H9 (cell line): ENCODE measurements around the gene BNIP5. TPM values are rescaled to one million over a fixed set of nuclear protein-coding genes. Genes with fewer than 3 reads are reported as not detected.

Source experiments
- DNase-seq: peaks from one replicate; pipeline ENCODE4 v3.0.0-alpha.2; 2017
- H2AFZ ChIP-seq: one replicate; pipeline ENCODE4 v1.6.1; 2013; ENCODE audit warnings: mild to moderate bottlenecking, low read length, control low read depth, moderate library complexity
- H2AK5ac ChIP-seq: 2 replicates; pipeline ENCODE4 v1.6.1; 2013; ENCODE audit warnings: low read length, control low read depth, mixed read lengths; ENCODE audit not compliant: insufficient read length
- H2BK120ac ChIP-seq: one replicate; pipeline ENCODE4 v1.6.1; 2013; ENCODE audit warnings: low read depth, mild to moderate bottlenecking, low read length, control low read depth, inconsistent platforms; ENCODE audit not compliant: poor library complexity, severe bottlenecking
- H2BK12ac ChIP-seq: 2 replicates; pipeline ENCODE4 v1.6.1; 2013; ENCODE audit warnings: low read length, control low read depth, mixed read lengths, low read depth; ENCODE audit not compliant: insufficient read length
- H2BK15ac ChIP-seq: 2 replicates; pipeline ENCODE4 v1.6.1; 2013; ENCODE audit warnings: low read depth, low read length, control low read depth
- H2BK20ac ChIP-seq: one replicate; pipeline ENCODE4 v1.6.1; 2013; ENCODE audit warnings: low read depth, mild to moderate bottlenecking, low read length, control low read depth, inconsistent platforms; ENCODE audit not compliant: poor library complexity, severe bottlenecking
- H2BK5ac ChIP-seq: 2 replicates; pipeline ENCODE4 v1.6.1; 2013; ENCODE audit warnings: low read length, control low read depth, mixed read lengths; ENCODE audit not compliant: insufficient read length
- H3K14ac ChIP-seq: 2 replicates; pipeline ENCODE4 v1.6.1; 2013; ENCODE audit warnings: low read length, control low read depth; ENCODE audit not compliant: insufficient read depth
- H3K18ac ChIP-seq: 2 replicates; pipeline ENCODE4 v1.6.1; 2013; ENCODE audit warnings: low read depth, mild to moderate bottlenecking, mixed read lengths, low read length, control low read depth; ENCODE audit not compliant: insufficient read length
- H3K23ac ChIP-seq: 2 replicates; pipeline ENCODE4 v1.6.1; 2013; ENCODE audit warnings: low read length, control low read depth, mixed read lengths, low read depth; ENCODE audit not compliant: insufficient read length
- H3K23me2 ChIP-seq: 2 replicates; pipeline ENCODE4 v1.6.1; 2013; ENCODE audit warnings: low read depth, mild to moderate bottlenecking, mixed read lengths, low read length, control low read depth; ENCODE audit not compliant: insufficient read length, poor library complexity, severe bottlenecking
- H3K27ac ChIP-seq: 2 replicates; pipeline ENCODE4 v1.5.1; 2013; ENCODE audit warnings: low read length, control low read depth, mixed read lengths, low read depth; ENCODE audit not compliant: insufficient read length
- H3K27me3 ChIP-seq: 2 replicates; pipeline ENCODE4 v1.6.1; 2013; ENCODE audit warnings: low read length, control low read depth, inconsistent platforms; ENCODE audit not compliant: insufficient read depth
- H3K4ac ChIP-seq: 2 replicates; pipeline ENCODE4 v1.6.1; 2013; ENCODE audit warnings: low read depth, mild to moderate bottlenecking, control low read depth, inconsistent platforms, low read length, moderate library complexity
- H3K4me1 ChIP-seq: 2 replicates; pipeline ENCODE4 v1.6.1; 2013; ENCODE audit warnings: low read length, control low read depth, inconsistent platforms; ENCODE audit not compliant: insufficient read depth
- H3K4me2 ChIP-seq: 2 replicates; pipeline ENCODE4 v1.6.1; 2013; ENCODE audit warnings: low read length, control low read depth, mixed read lengths; ENCODE audit not compliant: insufficient read length, insufficient read depth
- H3K56ac ChIP-seq: 2 replicates; pipeline ENCODE4 v1.6.1; 2013; ENCODE audit warnings: low read depth, mild to moderate bottlenecking, mixed read lengths, low read length, control low read depth; ENCODE audit not compliant: insufficient read length
- H3K79me1 ChIP-seq: 2 replicates; pipeline ENCODE4 v1.6.1; 2013; ENCODE audit warnings: low read depth, mild to moderate bottlenecking, moderate library complexity, low read length, control low read depth, inconsistent platforms; ENCODE audit not compliant: insufficient read depth, poor library complexity, severe bottlenecking
- H3K79me2 ChIP-seq: 2 replicates; pipeline ENCODE4 v1.6.1; 2013; ENCODE audit warnings: low read length, control low read depth, inconsistent platforms; ENCODE audit not compliant: insufficient read depth
- H3K9ac ChIP-seq: 2 replicates; pipeline ENCODE4 v1.6.1; 2013; ENCODE audit warnings: low read length, control low read depth, mixed read lengths; ENCODE audit not compliant: insufficient read length; ENCODE audit errors: extremely low read depth
- H3K9me3 ChIP-seq: one replicate; pipeline ENCODE4 v1.6.1; 2013; ENCODE audit warnings: low read depth, low read length, inconsistent platforms; ENCODE audit not compliant: control insufficient read depth
- H3T11ph ChIP-seq: one replicate; pipeline ENCODE4 v1.6.1; 2013; ENCODE audit warnings: mild to moderate bottlenecking, low read length, control low read depth, inconsistent platforms
- H4K20me1 ChIP-seq: one replicate; pipeline ENCODE4 v1.6.1; 2013; ENCODE audit not compliant: control insufficient read depth, insufficient read length, insufficient read depth
- H4K5ac ChIP-seq: 2 replicates; pipeline ENCODE4 v1.6.1; 2013; ENCODE audit warnings: low read depth, mild to moderate bottlenecking, mixed read lengths, low read length, control low read depth; ENCODE audit not compliant: insufficient read length
- H4K8ac ChIP-seq: replicated peaks from 2 replicates; pipeline ENCODE4 v1.6.1; 2013; ENCODE audit warnings: low read length, control low read depth, mixed read lengths, low read depth; ENCODE audit not compliant: insufficient read length
- H4K91ac ChIP-seq: 2 replicates; pipeline ENCODE4 v1.6.1; 2013; ENCODE audit warnings: low read depth, mild to moderate bottlenecking, moderate library complexity, mixed read lengths, low read length, control low read depth; ENCODE audit not compliant: insufficient read length
- H3K27ac Mint-ChIP-seq, 3 experiments: 2 replicates in 2 of 3; 3 replicates in 1 of 3; pipeline ENCODE4 v1.8.0; 2020 to 2021; ENCODE audit warnings: mixed read lengths in 3 of 3, mild to moderate bottlenecking in 1 of 3, moderate library complexity in 1 of 3
- H3K27me3 Mint-ChIP-seq: 2 replicates; pipeline ENCODE4 v1.8.0; 2021; ENCODE audit warnings: low read depth, mild to moderate bottlenecking, moderate library complexity, mixed read lengths
- H3K36me3 Mint-ChIP-seq, 3 experiments: 2 replicates in 2 of 3; 3 replicates in 1 of 3; pipeline ENCODE4 v1.8.0; 2020 to 2021; ENCODE audit warnings: low read depth in 3 of 3, mixed read lengths in 3 of 3; ENCODE audit not compliant: insufficient read depth in 1 of 3
- H3K4me1 Mint-ChIP-seq, 2 experiments: 2 replicates each; pipeline ENCODE4 v1.8.0; 2020; ENCODE audit warnings: mixed read lengths in 2 of 2
- H3K4me3 Mint-ChIP-seq, 2 experiments: 2 replicates in 1 of 2; 3 replicates in 1 of 2; pipeline ENCODE4 v1.8.0; 2020 to 2021; ENCODE audit warnings: mild to moderate bottlenecking in 2 of 2, mixed read lengths in 2 of 2, moderate library complexity in 1 of 2
- H3K9me3 Mint-ChIP-seq, 2 experiments: 2 replicates in 1 of 2; 3 replicates in 1 of 2; pipeline ENCODE4 v1.8.0; 2020; ENCODE audit warnings: mild to moderate bottlenecking in 2 of 2, mixed read lengths in 2 of 2, moderate library complexity in 1 of 2
- CTCF ChIP-seq: fragments of 200-600 bp; sonication (generic); conservative IDR thresholded peaks from 3 replicates; pipeline ENCODE4 v1.8.0; 2021; ENCODE audit warnings: antibody characterized with exemption, mild to moderate bottlenecking
- WGBS: extraction: QIAGEN DNeasy Blood & Tissue Kit; methylation state at CpG from one replicate; pipeline ENCODE4 v1.1.7; 2013; ENCODE audit warnings: missing lambda C conversion rate, low lambda C conversion rate, mixed read lengths; ENCODE audit not compliant: insufficient read length; ENCODE audit errors: extremely low coverage; 5-methylcytosine and 5-hydroxymethylcytosine counted together
- total RNA-seq: library from RNA; stranded (reverse); gene quantifications from 2 replicates; pipeline ENCODE4 v1.2.1, GENCODE V29; 2021

The BNIP5 gene
- total RNA-seq, 1 experiment from 2014 or later, result not detected

- H3K79me2 ChIP-seq, result no peaks in the 10 kb centered on the region
- H3K4me3 Mint-ChIP-seq, result no peak overlapping the region
- H4K91ac ChIP-seq, result no peak overlapping the region
- H2AK5ac ChIP-seq, result no peak overlapping the region
- no CpG with 5 or more reads among the region's 4 CpGs for WGBS
- no peak overlapping the region for H3T11ph ChIP-seq
- no peak overlapping the region for H3K23ac ChIP-seq
- H2AFZ ChIP-seq, result no peak overlapping the region
- H3K23me2 ChIP-seq, result no peaks in the 10 kb centered on the region
- H3K4me1 Mint-ChIP-seq, result no peaks in the 10 kb centered on the region
- H3K4me2 ChIP-seq, result no peak overlapping the region
- H4K8ac ChIP-seq, result no peak overlapping the region
- peaks cover 2 to 3% of the 10 kb centered on the region in 2 experiments; a peak in 2 of 5 replicates for H3K9me3 Mint-ChIP-seq
- no peaks in the 10 kb centered on the region for H3K79me1 ChIP-seq
- DNase-seq, result no peak
- H2BK15ac ChIP-seq, result no peak overlapping the region
- no peak overlapping the region for H2BK120ac ChIP-seq
- H3K14ac ChIP-seq, result no peak overlapping the region
- no peaks in the 10 kb centered on the region for H3K9me3 ChIP-seq
- 0 out of 2 replicates have a peak, but pooled peaks cover 1% of the 10 kb centered on the region for H3K4me1 ChIP-seq
- no peak overlapping the region for H4K5ac ChIP-seq
- TF ChIP-seq CTCF, result no peak
- H3K27me3 Mint-ChIP-seq, result peaks cover under 1% of the 10 kb centered on the region; the same call in 1 of the 2 replicates
- no peak overlapping the region for H3K18ac ChIP-seq
- no peak overlapping the region for H3K56ac ChIP-seq
- no peak overlapping the region for H2BK5ac ChIP-seq
- no peaks in the 10 kb centered on the region for H4K20me1 ChIP-seq
- H2BK20ac ChIP-seq, result no peak overlapping the region
- peaks cover 0 to 2% (median 0%) of the 10 kb centered on the region in 3 experiments; a peak in 2 of 7 replicates for H3K36me3 Mint-ChIP-seq
- no peaks in the 10 kb centered on the region for H3K27me3 ChIP-seq
- H3K9ac ChIP-seq, result no peak overlapping the region
- no peak overlapping the region for H3K27ac ChIP-seq
- no peak overlapping the region for H2BK12ac ChIP-seq
- H3K4ac ChIP-seq, result no peak overlapping the region
- no peak overlapping the region for H3K27ac Mint-ChIP-seq
Measured at GRCh38 chr6:36355819-36356218, 19.1 kb upstream of the BNIP5 start.
